GM21390 (cell line): ENCODE results near the gene MCOLN1.
"Not testable (repeated sequence)": the region's sequence is repeated elsewhere in the genome, so short reads cannot be mapped to it uniquely, and the experiment has no call there.

ENCODE experiments used
- ATAC-seq: cut with Tn5 transposase; IDR thresholded peaks from one replicate; pipeline ENCODE4 v1.9.1; 2021; ENCODE audit not compliant: unreplicated experiment

MCOLN1 gene

GRCh38 chr19:7522923-7523667, 671 bp downstream of the MCOLN1 start:
- ATAC-seq, result no peak

GRCh38 chr19:7524523-7524922, 2.1 kb downstream of the MCOLN1 start:
- no peak for ATAC-seq

- ATAC-seq, result no peak
Observed at GRCh38 chr19:7524992-7525739, 2.7 kb downstream of the MCOLN1 start.

GRCh38 chr19:7526059-7526929, 3.9 kb downstream of the MCOLN1 start:
- no peak for ATAC-seq

- no peak for ATAC-seq
Observed at GRCh38 chr19:7527516-7528191, 5.2 kb downstream of the MCOLN1 start.

GRCh38 chr19:7528192-7528519, 5.7 kb downstream of the MCOLN1 start:
- ATAC-seq, result no peak

- no peak for ATAC-seq
Observed at GRCh38 chr19:7528522-7529245, 6.3 kb downstream of the MCOLN1 start.

- ATAC-seq, result no peak
Observed at GRCh38 chr19:7529246-7529600, 6.8 kb downstream of the MCOLN1 start.

GRCh38 chr19:7529610-7530490, 7.4 kb downstream of the MCOLN1 start:
- no peak for ATAC-seq

- no peak for ATAC-seq
Observed at GRCh38 chr19:7533281-7533885, 11.0 kb downstream of the MCOLN1 start.

- no peak for ATAC-seq
Observed at GRCh38 chr19:7533925-7534480, 11.6 kb downstream of the MCOLN1 start.

- no peak for ATAC-seq
Observed at GRCh38 chr19:7534531-7535046, 12.2 kb downstream of the MCOLN1 start.

GRCh38 chr19:7535047-7535997, 12.9 kb downstream of the MCOLN1 start, which contains the start of gene PNPLA6:
TSS of gene PNPLA6 (plus strand) at chr19:7535717. CDS start at chr19:7535789, 72 bp downstream.
- peak; percentile 65 for ATAC-seq

- ATAC-seq, result no peak
Observed at GRCh38 chr19:7535998-7536695, 13.7 kb downstream of the MCOLN1 start.

- ATAC-seq, result not testable (repeated sequence)
Observed at GRCh38 chr19:7538990-7539389, 16.6 kb downstream of the MCOLN1 start.

- no peak for ATAC-seq
Observed at GRCh38 chr19:7539827-7540425, 17.5 kb downstream of the MCOLN1 start.
